CD4-positive, alpha-beta T cell treated with Interleukin-15 for 4 hours (primary cell): ENCODE measurements around the gene KIFC3.
"Not testable (repeated sequence)": the region's sequence is repeated elsewhere in the genome, so short reads cannot be mapped to it uniquely, and the experiment has no call there.

ENCODE experiments used
- DNase-seq: peaks from one replicate; pipeline ENCODE4 v3.0.0-alpha.2; 2020; ENCODE audit warnings: low spot score

KIFC3 gene

GRCh38 chr16:57803134-57803990 lies 1.1 kb upstream of the KIFC3 start:
- DNase-seq = no peak

DNA sequence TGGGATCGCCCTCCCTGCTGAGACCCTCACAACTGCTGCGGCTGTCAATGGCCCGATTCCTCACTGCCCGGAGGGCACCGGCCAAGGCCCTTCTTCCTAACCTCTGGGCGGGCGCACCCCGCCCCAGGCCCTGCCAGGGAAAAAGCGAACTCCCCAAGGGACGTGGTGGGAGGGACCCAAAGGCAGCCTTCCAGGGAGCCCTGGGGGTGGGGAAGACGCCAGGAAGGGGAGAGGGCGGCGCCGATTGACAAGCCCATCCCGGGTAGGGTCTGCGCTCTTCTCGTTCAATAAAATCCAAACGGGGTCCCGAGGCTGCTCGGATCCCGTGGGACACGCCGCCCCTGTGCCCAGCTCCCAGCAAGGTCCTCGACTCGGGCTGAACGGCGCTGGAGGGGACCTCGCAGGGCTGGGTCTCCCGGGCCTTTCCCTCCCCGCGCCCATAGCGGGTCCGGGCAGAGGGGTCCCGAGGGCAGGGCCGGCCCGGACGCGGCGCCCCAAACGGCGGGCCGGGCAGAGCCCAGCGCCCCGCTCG lies 416 bp downstream of the KIFC3 start:
- no peak for DNase-seq

GRCh38 chr16:57801098-57801808 lies 1.0 kb downstream of the KIFC3 start:
- DNase-seq = no peak

GRCh38 chr16:57800200-57801097 lies 1.8 kb downstream of the KIFC3 start:
- DNase-seq = no peak

DNA sequence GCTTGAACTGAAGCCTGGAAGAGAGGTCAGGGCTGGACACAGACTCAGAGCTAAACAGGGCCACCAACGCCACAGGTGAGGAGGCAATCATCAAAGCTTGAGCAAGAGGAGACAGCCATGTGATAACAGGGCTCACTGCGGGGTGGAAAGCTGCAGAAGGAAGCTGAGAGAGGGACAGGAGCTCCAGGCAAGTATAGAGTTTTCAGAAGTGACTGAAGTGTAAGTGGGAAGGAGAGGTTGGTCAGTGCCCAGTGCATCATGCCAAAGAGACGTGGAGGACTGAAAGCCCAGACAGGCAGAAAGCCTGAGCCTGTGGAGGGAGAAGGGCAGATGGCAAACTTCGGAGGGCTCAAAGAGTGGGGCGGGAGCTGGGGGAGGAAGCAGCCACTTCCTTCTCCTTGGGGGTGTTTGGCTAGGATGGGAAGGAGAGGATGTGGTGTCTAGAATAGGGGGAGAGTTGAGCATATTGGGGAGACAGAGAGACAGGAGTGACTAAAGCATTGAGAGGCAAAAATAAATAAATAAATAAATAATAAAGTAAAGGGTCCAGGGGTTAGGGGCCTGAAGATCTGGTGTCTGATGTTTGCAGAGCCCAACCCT lies 2.6 kb downstream of the KIFC3 start:
- no peak for DNase-seq

DNA sequence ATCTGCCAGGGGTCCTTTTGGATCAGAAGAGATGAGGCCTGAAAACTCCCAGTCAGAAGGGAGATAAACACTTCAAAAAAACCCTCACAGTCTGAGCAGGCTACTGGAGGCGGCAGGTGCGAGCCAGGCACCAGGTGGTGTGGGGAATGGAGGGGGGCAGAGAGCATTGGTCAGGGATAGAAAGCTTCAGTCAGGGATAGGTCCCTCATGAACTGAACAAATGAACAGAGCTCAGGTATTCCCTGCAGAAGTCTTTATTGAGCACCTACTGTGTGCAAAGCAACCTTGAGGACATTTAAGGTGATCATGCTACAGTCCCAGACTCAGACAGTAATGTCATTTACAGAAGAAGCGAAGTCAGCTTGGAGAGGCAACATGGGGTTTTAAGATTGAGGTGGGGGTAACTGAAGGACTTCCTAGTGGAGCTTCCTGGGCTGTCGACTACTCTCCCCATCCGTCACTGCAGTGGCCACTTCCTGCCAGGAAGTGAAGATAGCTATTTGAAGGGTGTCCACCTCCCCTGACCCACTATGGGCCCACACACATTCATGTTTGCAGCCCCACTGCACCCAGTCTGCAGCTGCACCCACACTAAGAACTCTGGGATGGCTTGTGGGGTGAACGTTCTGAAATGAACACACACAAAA lies 3.2 kb downstream of the KIFC3 start:
- no peak for DNase-seq

- no peak for DNase-seq
Measured at GRCh38 chr16:57798267-57798810, 4.0 kb downstream of the KIFC3 start.

- no peak for DNase-seq
Measured at GRCh38 chr16:57797526-57798266, 4.6 kb downstream of the KIFC3 start.

DNA sequence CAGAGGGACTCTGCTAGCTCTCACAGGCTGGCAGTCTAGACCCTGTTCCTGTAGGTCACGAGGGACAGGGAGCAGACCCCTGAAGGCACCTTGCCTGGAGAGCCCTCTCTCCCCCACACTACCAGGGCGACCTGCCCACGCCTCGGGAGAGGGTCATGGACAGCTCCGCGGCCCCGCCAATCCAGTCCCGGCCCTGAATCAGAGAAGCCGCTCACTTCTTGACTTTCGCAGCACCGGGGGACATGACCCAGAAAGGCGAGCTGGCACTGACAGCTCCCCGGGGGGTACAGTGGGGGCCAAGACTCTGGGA lies 5.1 kb downstream of the KIFC3 start:
- DNase-seq = no peak

DNA sequence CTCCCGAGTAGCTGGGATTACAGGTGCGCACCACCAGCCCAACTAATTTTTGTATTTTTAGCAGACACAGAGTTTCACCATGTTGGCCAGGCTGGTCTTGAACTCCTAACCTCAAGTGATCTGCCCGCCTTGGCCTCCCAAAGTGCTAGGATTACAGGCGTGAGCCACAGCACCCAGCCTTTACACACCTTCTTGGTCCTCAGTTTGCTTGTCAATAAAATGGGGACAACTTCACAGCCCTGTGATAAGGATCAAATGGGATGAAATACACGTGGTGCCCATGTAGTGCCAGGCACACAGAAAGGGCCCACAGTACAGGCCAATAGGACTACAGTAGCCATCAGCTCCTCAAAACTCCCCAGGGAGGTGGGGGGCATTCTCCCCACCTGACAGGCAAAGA lies 6.3 kb downstream of the KIFC3 start:
- DNase-seq = not testable (repeated sequence)

DNA sequence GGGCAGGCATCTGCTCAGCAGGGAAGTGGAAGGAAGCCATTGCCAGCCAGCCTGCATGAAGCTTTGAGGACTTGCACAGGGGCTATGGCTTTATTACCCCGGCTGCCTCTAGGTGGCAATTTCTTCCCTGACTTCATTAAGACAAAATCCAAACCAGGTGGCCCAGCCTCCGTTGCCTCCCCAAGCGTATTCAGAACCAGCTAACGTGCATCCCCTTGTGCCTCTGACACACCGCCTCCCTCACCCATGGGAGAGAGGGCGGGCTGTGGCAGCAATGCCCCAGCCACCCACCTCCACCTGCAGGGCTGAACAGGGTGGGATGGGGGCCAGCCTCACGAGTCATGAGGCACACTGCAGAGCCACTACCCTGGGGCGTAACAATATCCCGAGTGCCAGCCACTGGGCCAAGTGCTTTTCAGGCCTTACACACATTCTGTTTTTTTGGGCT lies 6.8 kb downstream of the KIFC3 start:
- peak; percentile 37 for DNase-seq

GRCh38 chr16:57794849-57795430 lies 7.4 kb downstream of the KIFC3 start:
- no peak for DNase-seq

DNA sequence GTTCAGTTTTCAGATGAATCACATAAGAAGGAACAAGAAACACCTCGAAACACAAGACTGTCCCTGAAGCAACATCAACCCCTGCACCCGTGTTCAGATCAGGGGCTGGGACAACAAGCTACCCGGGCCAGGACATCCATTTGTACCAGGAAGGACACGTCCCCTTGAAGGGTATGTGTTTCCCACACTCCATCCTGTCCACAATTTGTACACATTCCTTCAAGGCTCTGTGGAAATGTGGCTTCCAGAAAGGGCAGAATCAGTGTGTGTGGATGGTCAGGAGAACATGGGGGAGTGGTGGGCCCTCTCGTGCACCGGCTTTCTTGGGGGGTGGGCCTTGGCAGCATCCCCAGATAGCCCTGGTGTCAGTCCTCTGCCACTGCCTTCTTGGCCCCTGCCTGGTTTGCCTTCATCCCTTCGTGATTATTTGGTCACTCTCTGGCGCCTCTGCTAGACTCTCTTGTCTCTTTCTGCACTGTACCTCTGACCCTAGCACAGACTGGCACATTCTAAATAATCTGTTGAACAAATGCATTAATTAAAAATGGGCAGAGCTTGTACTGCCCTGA lies 10.3 kb downstream of the KIFC3 start:
- DNase-seq = no peak

DNA sequence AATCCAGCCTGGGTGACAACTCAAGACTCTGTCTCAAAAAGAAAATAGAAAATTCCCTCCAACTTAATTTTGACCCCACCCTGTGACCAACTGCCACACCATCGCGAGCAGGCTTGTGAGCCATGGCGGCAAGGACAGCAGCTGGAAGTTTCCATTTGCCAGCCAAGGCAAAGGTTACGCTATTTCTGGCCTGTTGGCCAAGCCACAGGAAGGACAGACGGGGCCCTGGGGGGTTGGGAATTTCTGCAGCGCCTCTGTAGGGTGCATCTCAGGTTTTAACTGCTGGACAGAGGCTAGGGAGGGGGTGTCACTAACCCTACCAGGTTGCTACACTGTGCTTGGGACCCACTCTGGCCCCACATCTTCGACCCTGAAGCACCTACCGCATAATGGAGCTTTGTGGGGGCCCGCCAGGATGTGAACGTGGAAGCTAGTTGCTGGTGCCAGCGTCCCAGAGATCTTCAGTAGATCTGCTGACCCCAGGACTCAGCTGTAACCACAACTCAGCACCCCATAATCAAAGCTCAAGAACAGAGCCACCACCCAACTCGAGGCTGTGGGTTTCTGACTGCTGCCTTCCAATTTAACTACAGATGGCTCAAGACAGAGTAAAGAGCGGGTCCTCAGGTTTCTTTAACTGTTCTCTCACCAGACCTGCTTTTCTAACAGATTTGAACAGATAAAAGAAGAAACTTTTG lies 10.9 kb downstream of the KIFC3 start:
- no peak for DNase-seq

- no peak for DNase-seq
Measured at GRCh38 chr16:57788951-57789350, 13.3 kb downstream of the KIFC3 start.

DNA sequence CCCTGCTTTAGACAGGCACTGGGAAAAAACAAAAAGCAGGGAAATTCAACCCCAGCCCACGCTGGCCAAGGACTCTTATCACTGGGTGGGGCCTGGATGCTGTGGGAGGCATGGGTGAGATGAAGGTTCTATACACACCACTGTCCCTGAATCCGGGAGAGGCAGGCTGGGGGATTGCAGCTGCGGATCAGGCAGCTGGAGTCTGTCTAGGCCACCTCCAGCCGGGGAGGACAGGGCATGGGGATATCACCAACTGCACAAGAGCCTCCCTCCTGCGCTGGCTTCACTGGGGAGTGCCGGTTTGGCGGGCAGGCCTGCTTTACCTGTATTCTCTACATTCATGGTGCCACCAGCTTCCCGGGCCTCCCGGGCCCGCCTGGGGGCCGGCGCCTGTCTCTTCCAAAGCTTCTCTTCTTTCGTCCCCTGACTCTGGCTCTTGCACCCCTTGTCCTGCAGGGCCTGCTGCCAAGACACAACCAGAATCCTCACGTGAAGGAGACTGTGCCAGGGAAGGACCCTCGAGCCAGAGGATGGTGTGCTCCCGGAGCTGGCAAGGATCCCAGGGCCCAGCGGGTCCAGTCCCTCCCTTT lies 13.9 kb downstream of the KIFC3 start:
- no peak for DNase-seq

DNA sequence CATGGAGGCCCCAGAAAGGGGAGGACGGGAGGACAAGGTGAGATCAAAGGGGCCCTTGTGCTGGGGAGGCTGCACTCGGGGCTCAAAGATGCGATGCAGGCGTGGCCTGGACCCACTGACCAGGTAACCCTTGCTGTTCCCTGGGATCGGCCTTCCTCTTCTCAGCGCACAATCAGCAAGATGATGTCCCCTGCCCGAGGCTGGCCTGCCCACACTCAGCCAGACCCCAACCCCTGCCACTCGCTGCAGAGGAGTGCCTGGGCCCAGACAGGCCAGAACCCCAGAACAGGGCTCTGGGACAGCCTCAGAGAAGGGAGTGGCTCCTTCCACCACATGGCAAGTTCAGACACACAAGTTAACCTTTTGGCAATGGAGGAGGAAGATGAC lies 14.8 kb downstream of the KIFC3 start:
- DNase-seq = no peak
